HepG2 (cell line): ENCODE results near the gene NTPCR.

ENCODE experiments used
- CTCF ChIP-seq: sonication (generic); formaldehyde crosslinking; IDR thresholded peaks from 2 replicates; pipeline ENCODE4 v1.5.0; 2020; ENCODE audit warnings: mild to moderate bottlenecking, missing genetic modification reagents, moderate library complexity
- ELF1 ChIP-seq: sonication (generic); formaldehyde crosslinking; IDR thresholded peaks from 2 replicates; pipeline ENCODE4 v1.4.0; 2020; ENCODE audit warnings: missing genetic modification reagents
- ESRRA ChIP-seq: sonication (generic); formaldehyde crosslinking; IDR thresholded peaks from 2 replicates; pipeline ENCODE4 v1.5.1; 2020; ENCODE audit warnings: mild to moderate bottlenecking, low read depth, missing genetic modification reagents
- EZH2 ChIP-seq: conservative IDR thresholded peaks from 2 replicates; pipeline ENCODE4 v1.6.1; 2012; ENCODE audit warnings: mild to moderate bottlenecking, low read depth, low read length, moderate library complexity
- GTF2F1 ChIP-seq: fragments of 150-350 bp; IDR thresholded peaks from 2 replicates; pipeline ENCODE4 v1.6.1; 2014; ENCODE audit warnings: low read length
- KAT7 ChIP-seq: IDR thresholded peaks from 2 replicates; pipeline ENCODE4 v1.6.1; 2018; ENCODE audit warnings: borderline replicate concordance, missing compliant biosample characterization
- KDM1A ChIP-seq: IDR thresholded peaks from 2 replicates; pipeline ENCODE4 v1.6.1; 2016; ENCODE audit warnings: missing compliant biosample characterization
- PRDM10 ChIP-seq: sonication (generic); formaldehyde crosslinking; IDR thresholded peaks from 2 replicates; pipeline ENCODE4 v1.4.0; 2020; ENCODE audit warnings: low read depth, missing genetic modification reagents
- SMAD3 ChIP-seq: sonication (generic); formaldehyde crosslinking; IDR thresholded peaks from 2 replicates; pipeline ENCODE4 v1.4.0; 2020; ENCODE audit warnings: missing genetic modification reagents
- TAF1 ChIP-seq: sonication (generic); formaldehyde crosslinking; IDR thresholded peaks from 2 replicates; pipeline ENCODE4 v1.4.0; 2020; ENCODE audit warnings: missing genetic modification reagents
- ZC3H4 ChIP-seq: sonication (generic); formaldehyde crosslinking; IDR thresholded peaks from 2 replicates; pipeline ENCODE4 v1.4.0; 2020; ENCODE audit warnings: missing genetic modification reagents, borderline replicate concordance
- ZNF780A ChIP-seq: sonication (generic); formaldehyde crosslinking; IDR thresholded peaks from 2 replicates; pipeline ENCODE4 v1.8.0; 2022; ENCODE audit warnings: mild to moderate bottlenecking, missing genetic modification reagents, moderate library complexity

GRCh38 chr1:232940262-232940661 is 10.1 kb upstream of the NTPCR start:
- TF ChIP-seq ELF1 (CRISPR knock-in tag) (no peak), ESRRA (CRISPR knock-in tag) (no peak), ZNF780A (CRISPR knock-in tag) (no peak), GTF2F1 (no peak), SMAD3 (CRISPR knock-in tag) (no peak), PRDM10 (CRISPR knock-in tag) (no peak), EZH2 (no peak), CTCF (CRISPR knock-in tag) (no peak), KDM1A (CRISPR knock-in tag) (no peak), KAT7 (CRISPR knock-in tag) (no peak), ZC3H4 (no peak), TAF1 (CRISPR knock-in tag) (no peak)
